Measurements from ENCODE around the gene DCST1. TPM values are rescaled to one million over a fixed set of nuclear protein-coding genes. Genes with fewer than 3 reads are reported as not detected.
A peak's percentile ranks its signal among the peaks of the same experiment; 100 is the strongest.

The DCST1 gene
- total RNA-seq, 6 experiments from 2014 or later = not detected

- Mint-ChIP-seq H3K4me3 (no peak overlapping the region), H3K27me3 (ENCODE audit: insufficient read depth) (peaks cover 62% of the 10 kb centered on the region), H3K4me1 (ENCODE audit: low read depth) (peaks cover 8% of the 10 kb centered on the region), H3K27ac (no peak overlapping the region), H3K9me3 (no peaks in the 10 kb centered on the region), H3K36me3 (ENCODE audit: low read depth) (no peaks in the 10 kb centered on the region)
- TF ChIP-seq CTCF (IDR thresholded peaks at IDR 0.05) = no peak
- DNase-seq = no peak
Observed at GRCh38 chr1:155034318-155035208, 939 bp downstream of the DCST1 start.

GRCh38 chr1:155035936-155036335 is 2.3 kb downstream of the DCST1 start:
- no peak overlapping the region for H3K27ac Mint-ChIP-seq
- peaks cover 8% of the 10 kb centered on the region for H3K4me1 Mint-ChIP-seq (ENCODE audit: low read depth)
- peaks cover 63% of the 10 kb centered on the region for H3K27me3 Mint-ChIP-seq (ENCODE audit: insufficient read depth)
- TF ChIP-seq CTCF (IDR thresholded peaks at IDR 0.05) = no peak
- H3K4me3 Mint-ChIP-seq = no peak overlapping the region
- no peaks in the 10 kb centered on the region for H3K9me3 Mint-ChIP-seq
- no peaks in the 10 kb centered on the region for H3K36me3 Mint-ChIP-seq (ENCODE audit: low read depth)
- DNase-seq = no peak

GRCh38 chr1:155037043-155037442 is 3.4 kb downstream of the DCST1 start:
- no peaks in the 10 kb centered on the region for H3K36me3 Mint-ChIP-seq (ENCODE audit: low read depth)
- no peak for DNase-seq
- peaks cover 8% of the 10 kb centered on the region for H3K4me1 Mint-ChIP-seq (ENCODE audit: low read depth)
- H3K27me3 Mint-ChIP-seq (ENCODE audit: insufficient read depth) = peaks cover 58% of the 10 kb centered on the region
- H3K4me3 Mint-ChIP-seq = no peak overlapping the region
- TF ChIP-seq CTCF (IDR thresholded peaks at IDR 0.05) = no peak
- H3K9me3 Mint-ChIP-seq = no peaks in the 10 kb centered on the region
- no peak overlapping the region for H3K27ac Mint-ChIP-seq

- no peak overlapping the region for H3K4me3 Mint-ChIP-seq
- peaks cover 52% of the 10 kb centered on the region for H3K27me3 Mint-ChIP-seq (ENCODE audit: insufficient read depth)
- H3K4me1 Mint-ChIP-seq (ENCODE audit: low read depth) = peaks cover 8% of the 10 kb centered on the region
- no peaks in the 10 kb centered on the region for H3K36me3 Mint-ChIP-seq (ENCODE audit: low read depth)
- no peak for DNase-seq
- no peak overlapping the region for H3K27ac Mint-ChIP-seq
- no peak for TF ChIP-seq CTCF (IDR thresholded peaks at IDR 0.05)
- H3K9me3 Mint-ChIP-seq = no peaks in the 10 kb centered on the region
Observed at GRCh38 chr1:155037851-155038441, 4.3 kb downstream of the DCST1 start.

GRCh38 chr1:155038602-155039307 is 5.1 kb downstream of the DCST1 start:
- Mint-ChIP-seq H3K27me3 (ENCODE audit: insufficient read depth) (peaks cover 49% of the 10 kb centered on the region), H3K4me1 (ENCODE audit: low read depth) (peaks cover 8% of the 10 kb centered on the region), H3K36me3 (ENCODE audit: low read depth) (no peaks in the 10 kb centered on the region), H3K9me3 (no peaks in the 10 kb centered on the region), H3K27ac (no peak overlapping the region), H3K4me3 (no peak overlapping the region)
- peak; percentile 16 for DNase-seq
- no peak for TF ChIP-seq CTCF (IDR thresholded peaks at IDR 0.05)

Data from HFFc6 (cell line).